Mesenchymal stem cell (in vitro differentiated cells and primary cell): ENCODE results near the gene HCFC2.

Experiments used
- DNase-seq: peaks from one replicate; pipeline ENCODE4 v3.0.0-alpha.2; 2013
- H2AFZ ChIP-seq: one replicate; pipeline ENCODE4 v1.6.1; 2013; ENCODE audit warnings: low read depth, mild to moderate bottlenecking, control low read depth, inconsistent platforms, low read length, moderate library complexity
- H2AK5ac ChIP-seq: 2 replicates; pipeline ENCODE4 v1.6.1; 2013; ENCODE audit warnings: low read length, moderate library complexity, mild to moderate bottlenecking, inconsistent platforms; ENCODE audit not compliant: severe bottlenecking
- H2BK120ac ChIP-seq: one replicate; pipeline ENCODE4 v1.6.1; 2013; ENCODE audit warnings: low read depth, mild to moderate bottlenecking, inconsistent platforms, low read length, moderate library complexity
- H2BK12ac ChIP-seq, 2 experiments: one replicate each; pipeline ENCODE4 v1.6.1; 2013; ENCODE audit warnings: inconsistent platforms in 2 of 2, low read length in 2 of 2, mild to moderate bottlenecking in 2 of 2, moderate library complexity in 2 of 2, control low read depth in 1 of 2
- H2BK15ac ChIP-seq: one replicate; pipeline ENCODE4 v1.6.1; 2013; ENCODE audit warnings: mild to moderate bottlenecking, low read depth, inconsistent platforms; ENCODE audit not compliant: poor library complexity, severe bottlenecking
- H2BK5ac ChIP-seq: 2 replicates; pipeline ENCODE4 v1.6.1; 2013; ENCODE audit warnings: low read depth, mild to moderate bottlenecking, low read length, control low read depth, inconsistent platforms; ENCODE audit not compliant: poor library complexity, severe bottlenecking
- H3K14ac ChIP-seq, 2 experiments: one replicate each; pipeline ENCODE4 v1.6.1; 2013; ENCODE audit warnings: inconsistent platforms in 2 of 2, low read length in 2 of 2, control low read depth in 1 of 2, mild to moderate bottlenecking in 1 of 2, moderate library complexity in 1 of 2
- H3K18ac ChIP-seq, 2 experiments: one replicate each; pipeline ENCODE4 v1.6.1; 2013; ENCODE audit warnings: inconsistent platforms in 2 of 2, low read length in 2 of 2, control low read depth in 1 of 2, low read depth in 1 of 2, mild to moderate bottlenecking in 1 of 2
- H3K23ac ChIP-seq, 2 experiments: one replicate each; pipeline ENCODE4 v1.6.1; 2013; ENCODE audit warnings: inconsistent platforms in 2 of 2, low read length in 2 of 2, mild to moderate bottlenecking in 2 of 2, moderate library complexity in 2 of 2, control low read depth in 1 of 2
- H3K27ac ChIP-seq: 2 replicates; pipeline ENCODE4 v1.5.1; 2013; ENCODE audit warnings: mild to moderate bottlenecking, moderate library complexity, low read length, control low read depth, inconsistent platforms; ENCODE audit not compliant: poor library complexity, severe bottlenecking
- H3K27me3 ChIP-seq, 2 experiments: 2 replicates each; pipeline versions ENCODE4 v1.6.1 to v1.7.0; 2013; ENCODE audit warnings: low read length in 2 of 2, mild to moderate bottlenecking in 2 of 2, moderate library complexity in 2 of 2, control low read depth in 1 of 2, inconsistent platforms in 1 of 2; ENCODE audit not compliant: control insufficient read depth in 1 of 2, insufficient read depth in 1 of 2
- H3K36me3 ChIP-seq, 2 experiments: 2 replicates each; pipeline versions ENCODE4 v1.6.1 to v1.7.0; 2013; ENCODE audit warnings: low read length in 2 of 2, control low read depth in 1 of 2, inconsistent platforms in 1 of 2, low read depth in 1 of 2, mild to moderate bottlenecking in 1 of 2; ENCODE audit not compliant: insufficient read depth in 2 of 2, control insufficient read depth in 1 of 2
- H3K4ac ChIP-seq, 2 experiments: one replicate each; pipeline ENCODE4 v1.6.1; 2013; ENCODE audit warnings: inconsistent platforms in 2 of 2, low read length in 2 of 2, mild to moderate bottlenecking in 2 of 2, moderate library complexity in 2 of 2, control low read depth in 1 of 2, low read depth in 1 of 2
- H3K4me1 ChIP-seq: 2 replicates; pipeline ENCODE4 v1.6.1; 2013; ENCODE audit warnings: low read depth, low read length, control low read depth; ENCODE audit not compliant: control insufficient read depth, insufficient read depth
- H3K4me2 ChIP-seq: 2 replicates; pipeline ENCODE4 v1.6.1; 2013; ENCODE audit warnings: low read length, mild to moderate bottlenecking, inconsistent platforms; ENCODE audit not compliant: poor library complexity, severe bottlenecking
- H3K4me3 ChIP-seq, 2 experiments: 2 replicates each; pipeline versions ENCODE4 v1.5.1 to v1.7.0; 2013; ENCODE audit warnings: low read length in 2 of 2, mild to moderate bottlenecking in 2 of 2, control low read depth in 1 of 2, low read depth in 1 of 2; ENCODE audit not compliant: insufficient read depth in 1 of 2
- H3K79me1 ChIP-seq: replicated peaks from 2 replicates; pipeline ENCODE4 v1.6.1; 2013; ENCODE audit warnings: mild to moderate bottlenecking, control low read depth, low read length, inconsistent platforms; ENCODE audit not compliant: poor library complexity, severe bottlenecking
- H3K9ac ChIP-seq: 2 replicates; pipeline ENCODE4 v1.7.0; 2013; ENCODE audit warnings: mild to moderate bottlenecking, low read length, moderate library complexity
- H3K9me3 ChIP-seq: 2 replicates; pipeline ENCODE4 v1.7.0; 2013; ENCODE audit warnings: mild to moderate bottlenecking, low read length; ENCODE audit not compliant: control insufficient read depth
- H4K8ac ChIP-seq: one replicate; pipeline ENCODE4 v1.6.1; 2013; ENCODE audit warnings: inconsistent platforms, mild to moderate bottlenecking, low read length, moderate library complexity
- H4K91ac ChIP-seq: one replicate; pipeline ENCODE4 v1.6.1; 2013; ENCODE audit warnings: mild to moderate bottlenecking, low read length, inconsistent platforms
- WGBS: methylation state at CpG from one replicate; pipeline ENCODE4 v1.1.7; 2013; ENCODE audit warnings: mixed read lengths; 5-methylcytosine and 5-hydroxymethylcytosine counted together

Gene HCFC2

DNA sequence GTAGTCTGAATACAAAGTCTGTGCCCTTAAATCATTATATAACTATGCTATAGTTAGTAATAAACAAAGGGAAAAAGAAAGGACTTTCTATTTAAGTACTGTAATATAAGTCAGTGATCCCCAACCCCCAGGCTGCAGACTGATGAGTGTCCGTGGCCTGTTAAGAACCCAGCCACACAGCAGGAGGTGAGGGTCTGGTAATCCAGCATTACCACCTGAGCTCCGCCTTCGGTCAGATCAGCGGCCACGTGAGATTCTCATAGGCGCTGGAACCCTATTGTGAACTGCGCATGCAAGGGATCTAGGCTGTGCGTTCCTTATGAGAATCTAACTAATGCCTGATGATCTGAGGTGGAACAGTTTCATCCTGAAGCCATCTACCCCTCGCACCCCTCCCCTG lies 58.0 kb downstream of the HCFC2 start:
- Histone ChIP-seq H3K9ac (peak overlapping the region; percentile 52), H2BK12ac (peak overlapping the region in 1 of 2 experiments; percentile 15), H3K27ac (peak overlapping the region; percentile 46), H2AK5ac (peak overlapping the region; percentile 27), H3K4me3 (no peak overlapping the region), H3K79me1 (peaks cover 3% of the 10 kb centered on the region), H2AFZ (no peak overlapping the region), H2BK5ac (no peak overlapping the region), H3K27me3 (no peaks in the 10 kb centered on the region), H2BK120ac (peak overlapping the region; percentile 3), H4K91ac (no peak overlapping the region), H2BK15ac (no peak overlapping the region), H3K18ac (peak overlapping the region in 1 of 2 experiments; percentile 46), H3K36me3 (peaks cover 11 to 77% of the 10 kb centered on the region in 2 experiments), H3K9me3 (no peaks in the 10 kb centered on the region), H3K4me2 (no peak overlapping the region), H4K8ac (no peak overlapping the region), H3K23ac (no peak overlapping the region), H3K14ac (no peak overlapping the region), H3K4ac (no peak overlapping the region), H3K4me1 (peaks cover 3% of the 10 kb centered on the region)
- 91% methylated on average over 9 of the region's 9 CpGs for WGBS
- DNase-seq: no peak

DNA sequence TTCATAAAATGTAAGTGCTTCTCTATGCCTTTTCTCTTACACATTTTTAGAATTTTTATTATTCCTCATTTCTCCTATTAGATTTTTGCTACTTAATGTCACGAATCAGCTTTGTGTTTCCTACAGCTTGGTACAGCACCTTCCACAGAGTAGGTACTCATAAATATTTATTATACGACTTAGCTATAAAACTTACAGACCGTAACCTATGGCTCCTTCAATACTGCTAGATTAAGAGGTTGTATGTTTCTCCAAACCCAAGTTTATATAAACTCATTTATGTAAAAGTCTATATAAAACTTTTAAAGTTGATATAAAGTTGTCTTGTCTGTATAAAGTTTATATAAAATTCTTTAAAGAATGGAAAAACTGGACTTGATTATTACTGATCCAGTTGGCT lies 62.2 kb downstream of the HCFC2 start:
- no peak overlapping the region for H3K23ac ChIP-seq
- H3K27ac ChIP-seq: no peak overlapping the region
- no peak overlapping the region for H2BK12ac ChIP-seq
- no peak overlapping the region for H4K8ac ChIP-seq
- DNase-seq: no peak
- peaks cover 3% of the 10 kb centered on the region for H3K4me1 ChIP-seq
- no peak overlapping the region for H4K91ac ChIP-seq
- H3K36me3 ChIP-seq: peaks cover 17 to 83% of the 10 kb centered on the region in 2 experiments
- H2BK5ac ChIP-seq: no peak overlapping the region
- no peak overlapping the region for H3K4me3 ChIP-seq
- 100% methylated on average over 1 of the region's 3 CpGs for WGBS
- no peak overlapping the region for H3K18ac ChIP-seq
- no peak overlapping the region for H2AK5ac ChIP-seq
- no peak overlapping the region for H3K9ac ChIP-seq
- H2BK15ac ChIP-seq: no peak overlapping the region
- H2BK120ac ChIP-seq: no peak overlapping the region
- no peak overlapping the region for H3K4me2 ChIP-seq
- H3K9me3 ChIP-seq: no peaks in the 10 kb centered on the region
- no peaks in the 10 kb centered on the region for H3K27me3 ChIP-seq
- no peak overlapping the region for H3K14ac ChIP-seq
- peaks cover 11% of the 10 kb centered on the region for H3K79me1 ChIP-seq
- H2AFZ ChIP-seq: no peak overlapping the region
- H3K4ac ChIP-seq: no peak overlapping the region

DNA sequence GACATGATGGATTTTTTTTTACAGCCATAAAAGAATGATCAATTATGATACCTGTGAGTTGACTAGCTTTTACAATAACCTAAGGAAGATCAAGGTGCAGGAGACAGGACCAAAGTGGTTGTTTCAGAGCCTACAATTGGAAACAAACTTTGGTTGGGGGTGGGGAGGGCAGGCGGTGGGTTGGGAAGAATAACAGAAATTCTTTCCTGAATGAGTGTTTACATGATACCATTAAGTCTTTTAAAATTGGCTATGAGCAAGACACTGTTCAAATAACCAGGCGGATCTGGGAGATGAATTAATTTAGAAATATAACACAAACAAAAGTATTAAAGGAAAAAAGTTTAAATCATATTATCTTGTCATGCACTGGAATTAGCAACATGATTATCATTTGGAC lies 66.4 kb downstream of the HCFC2 start:
- H3K36me3 ChIP-seq: peaks cover 16 to 87% of the 10 kb centered on the region in 2 experiments
- no peaks in the 10 kb centered on the region for H3K27me3 ChIP-seq
- H3K4me2 ChIP-seq: no peak overlapping the region
- H3K14ac ChIP-seq: no peak overlapping the region
- no peak overlapping the region for H3K4ac ChIP-seq
- H2BK120ac ChIP-seq: no peak overlapping the region
- no peak overlapping the region for H2BK12ac ChIP-seq
- no peak overlapping the region for H3K27ac ChIP-seq
- DNase-seq: no peak
- no peak overlapping the region for H2BK5ac ChIP-seq
- H2AFZ ChIP-seq: no peak overlapping the region
- peaks cover 3% of the 10 kb centered on the region for H3K4me1 ChIP-seq
- no peaks in the 10 kb centered on the region for H3K9me3 ChIP-seq
- peaks cover 25% of the 10 kb centered on the region for H3K79me1 ChIP-seq
- no peak overlapping the region for H3K4me3 ChIP-seq
- H3K23ac ChIP-seq: no peak overlapping the region
- no peak overlapping the region for H4K8ac ChIP-seq
- H3K9ac ChIP-seq: no peak overlapping the region
- H2BK15ac ChIP-seq: no peak overlapping the region
- no peak overlapping the region for H2AK5ac ChIP-seq
- 0% methylated on average over 1 of the region's 2 CpGs for WGBS
- no peak overlapping the region for H4K91ac ChIP-seq
- H3K18ac ChIP-seq: no peak overlapping the region

DNA sequence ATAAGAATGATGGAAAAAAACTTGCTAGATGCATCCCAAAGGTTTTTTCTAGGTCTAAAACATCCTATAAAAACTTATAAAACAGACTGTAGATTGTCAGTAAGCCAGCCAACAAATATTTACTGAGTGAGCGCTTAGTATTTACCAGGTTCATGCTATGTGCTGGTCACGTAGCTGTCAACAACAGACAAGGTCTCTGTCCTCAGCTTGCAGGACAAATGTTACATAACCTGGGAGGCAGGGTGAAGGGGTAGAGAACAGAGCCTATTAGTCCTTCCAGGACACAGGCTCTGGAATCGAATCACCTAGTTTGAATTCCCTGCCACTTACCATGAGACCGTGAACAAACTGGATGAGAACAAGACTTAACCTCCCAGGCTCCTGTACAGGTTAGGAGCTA lies 67.3 kb downstream of the HCFC2 start:
- Histone ChIP-seq H3K18ac (no peak overlapping the region), H3K23ac (no peak overlapping the region), H3K79me1 (peaks cover 25% of the 10 kb centered on the region), H3K9me3 (no peaks in the 10 kb centered on the region), H2BK120ac (no peak overlapping the region), H3K27ac (no peak overlapping the region), H3K4me2 (no peak overlapping the region), H4K91ac (peak overlapping the region; percentile 40), H4K8ac (no peak overlapping the region), H2AK5ac (no peak overlapping the region), H3K9ac (no peak overlapping the region), H3K36me3 (peaks cover 16 to 78% of the 10 kb centered on the region in 2 experiments), H2BK15ac (no peak overlapping the region), H3K4me3 (no peak overlapping the region), H2BK12ac (no peak overlapping the region), H3K4me1 (peaks cover 3% of the 10 kb centered on the region), H3K27me3 (no peaks in the 10 kb centered on the region), H3K14ac (no peak overlapping the region), H2BK5ac (no peak overlapping the region), H3K4ac (no peak overlapping the region), H2AFZ (no peak overlapping the region)
- WGBS: 88% methylated on average over 3 of the region's 4 CpGs
- DNase-seq: no peak
